ENCODE data around the gene MED9.

The MED9 gene

DNA sequence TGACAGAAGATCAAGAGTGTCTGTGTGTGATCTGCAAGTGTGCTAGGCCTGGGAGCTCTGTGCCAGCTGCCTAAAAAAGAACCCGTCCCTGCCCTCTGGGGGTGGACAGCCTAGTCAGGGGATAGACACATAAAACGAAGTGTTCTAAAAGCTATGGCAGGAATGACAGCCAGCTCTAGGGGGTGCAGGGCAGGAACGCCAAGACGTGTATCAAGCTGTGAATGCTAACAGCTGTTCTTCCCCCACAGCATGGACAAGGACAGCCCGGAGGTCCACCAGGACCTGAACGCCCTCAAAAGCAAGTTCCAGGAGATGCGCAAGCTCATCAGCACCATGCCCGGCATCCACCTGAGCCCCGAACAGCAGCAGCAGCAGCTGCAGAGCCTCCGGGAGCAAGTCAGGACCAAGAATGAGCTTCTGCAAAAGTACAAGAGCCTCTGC, 14.3 kb downstream of the MED9 start:
- no peak for DNase-seq (ENCODE audit: insufficient read length, low spot score)
- no peak for FAIRE-seq
- no peak for TF ChIP-seq POLR2A (IDR thresholded peaks at IDR 0.05; ENCODE audit: low read depth, low read length)

DNA sequence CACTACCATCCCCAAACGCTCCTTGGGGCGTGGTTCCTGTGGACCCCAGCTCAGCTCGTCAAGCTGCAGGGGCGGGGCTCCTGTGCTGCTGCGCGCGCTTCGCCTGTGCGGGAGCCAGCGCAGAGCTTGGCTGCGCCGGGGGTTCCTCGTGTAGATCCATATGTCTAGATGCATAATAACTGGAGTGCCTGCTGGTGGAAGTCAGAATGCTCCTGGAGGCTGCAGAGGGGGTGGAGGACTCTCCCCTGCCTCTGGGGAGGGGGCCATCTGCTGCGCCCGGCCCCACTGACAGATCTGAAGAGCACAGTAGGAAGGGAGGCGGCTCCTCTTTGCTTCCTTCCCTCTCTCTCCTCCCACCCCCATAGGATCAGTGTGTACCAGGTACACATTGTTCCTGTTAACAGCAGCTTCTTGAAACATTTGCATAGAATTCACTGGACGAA, 14.8 kb downstream of the MED9 start:
- FAIRE-seq: no peak
- DNase-seq (ENCODE audit: insufficient read length, low spot score): no peak
- TF ChIP-seq POLR2A (IDR thresholded peaks at IDR 0.05; ENCODE audit: low read depth, low read length): no peak

DNA sequence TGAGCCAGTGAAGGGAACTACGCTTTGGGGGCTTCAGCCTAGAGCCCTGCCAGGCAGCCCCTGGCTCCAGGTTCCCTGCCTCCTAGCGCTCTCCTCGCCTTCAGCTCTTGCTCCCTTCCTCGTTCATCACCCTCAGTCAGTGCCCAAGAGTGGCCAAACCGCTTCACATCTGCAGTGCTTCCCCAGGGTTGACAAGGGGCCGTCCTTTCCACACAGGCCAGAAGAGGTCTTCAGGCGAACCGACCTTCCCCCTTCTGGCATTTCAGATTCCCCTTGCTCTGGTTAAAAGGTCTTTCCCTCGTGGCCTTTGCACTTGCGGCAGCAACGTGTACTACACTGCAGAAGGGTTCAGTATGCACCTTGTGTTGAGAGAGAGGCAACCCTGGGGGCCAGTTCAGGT, 15.3 kb downstream of the MED9 start:
- FAIRE-seq (no peak), DNase-seq (ENCODE audit: insufficient read length, low spot score) (no peak)
- TF ChIP-seq POLR2A (IDR thresholded peaks at IDR 0.05; ENCODE audit: low read depth, low read length): no peak

DNA sequence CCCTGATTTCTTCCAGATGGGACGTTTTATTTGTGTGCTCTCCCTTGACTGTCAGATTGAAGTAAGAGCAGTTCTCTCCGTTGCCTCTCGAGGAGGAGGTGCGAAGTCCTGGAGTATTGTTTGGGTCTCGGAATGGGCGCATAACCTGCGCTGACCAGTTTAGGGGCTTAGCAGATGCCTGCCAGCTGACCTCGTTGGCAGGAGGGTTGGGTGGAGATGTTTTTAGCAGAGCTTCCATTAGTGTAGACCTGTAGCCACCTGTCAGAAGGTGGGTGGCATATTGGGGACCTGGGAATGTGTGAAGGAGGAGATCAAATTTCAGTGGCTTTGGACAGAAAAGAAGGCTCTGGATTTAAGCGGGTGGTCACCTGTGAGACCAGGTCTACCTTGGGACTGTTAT, 15.8 kb downstream of the MED9 start:
- no peak for DNase-seq (ENCODE audit: insufficient read length, low spot score)
- no peak for TF ChIP-seq POLR2A (IDR thresholded peaks at IDR 0.05; ENCODE audit: low read depth, low read length)
- no peak for FAIRE-seq

DNA sequence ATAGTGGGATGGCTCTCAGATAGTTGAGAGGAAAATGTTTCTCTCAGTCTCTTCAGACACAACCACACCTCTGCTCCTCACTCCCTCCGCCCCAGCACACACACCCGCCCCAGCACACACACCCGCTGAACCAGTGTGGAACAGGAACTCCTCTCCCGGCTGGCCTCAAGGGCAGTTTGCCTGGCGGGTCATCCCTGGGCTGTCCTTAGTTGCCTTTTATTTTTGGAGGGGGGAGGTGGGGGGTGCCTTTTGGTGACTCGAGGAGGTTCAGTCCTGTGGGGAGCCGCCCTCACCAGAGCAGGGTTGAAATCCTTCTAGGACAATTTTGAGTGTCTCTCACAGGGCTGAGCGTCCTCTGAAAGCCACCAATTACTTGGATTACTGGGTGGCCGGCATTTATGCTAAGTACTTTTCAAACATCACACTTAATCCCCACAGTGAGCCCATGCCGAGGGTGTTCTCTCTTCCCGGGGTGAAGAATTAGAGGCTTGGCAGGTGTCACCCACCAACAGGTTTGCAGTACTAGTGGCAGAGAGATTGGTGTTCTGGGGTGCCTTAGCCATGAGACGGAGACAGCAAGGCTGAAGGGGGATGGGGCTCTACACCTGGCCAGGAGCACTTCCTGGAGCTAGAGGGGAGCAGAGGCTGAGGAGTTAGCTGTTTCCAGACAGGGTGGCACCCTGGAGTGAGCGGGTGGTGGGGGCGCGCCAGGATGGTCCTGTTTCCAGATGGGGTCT, 16.6 kb downstream of the MED9 start:
- FAIRE-seq (no peak), DNase-seq (ENCODE audit: insufficient read length, low spot score) (no peak)
- no peak for TF ChIP-seq POLR2A (IDR thresholded peaks at IDR 0.05; ENCODE audit: low read depth, low read length)

DNA sequence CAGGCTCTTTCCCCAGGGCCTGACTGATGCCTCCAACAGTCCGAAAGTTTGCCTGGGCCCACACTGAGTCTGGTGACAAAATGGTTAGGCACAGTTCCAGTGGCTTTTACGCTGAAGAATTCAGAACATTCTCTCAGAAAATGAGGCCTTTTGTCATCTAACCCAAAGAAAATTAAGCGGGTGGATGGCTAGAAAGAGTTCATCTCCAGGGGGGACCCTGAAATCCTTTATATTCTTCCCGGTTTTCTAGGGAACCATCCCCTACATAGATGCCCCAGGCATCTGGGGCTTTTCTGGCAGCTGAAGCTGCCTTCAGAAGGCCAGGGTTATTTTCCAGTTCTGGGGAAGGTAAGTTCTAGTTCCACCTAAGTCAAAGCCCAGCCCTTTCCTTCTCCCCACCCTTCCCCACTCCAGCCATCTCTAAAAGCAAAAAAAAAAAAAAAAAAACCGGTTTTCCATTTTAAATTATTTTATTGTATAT, 17.2 kb downstream of the MED9 start:
- FAIRE-seq (no peak), DNase-seq (ENCODE audit: insufficient read length, low spot score) (no peak)
- TF ChIP-seq POLR2A (IDR thresholded peaks at IDR 0.05; ENCODE audit: low read depth, low read length): no peak

DNA sequence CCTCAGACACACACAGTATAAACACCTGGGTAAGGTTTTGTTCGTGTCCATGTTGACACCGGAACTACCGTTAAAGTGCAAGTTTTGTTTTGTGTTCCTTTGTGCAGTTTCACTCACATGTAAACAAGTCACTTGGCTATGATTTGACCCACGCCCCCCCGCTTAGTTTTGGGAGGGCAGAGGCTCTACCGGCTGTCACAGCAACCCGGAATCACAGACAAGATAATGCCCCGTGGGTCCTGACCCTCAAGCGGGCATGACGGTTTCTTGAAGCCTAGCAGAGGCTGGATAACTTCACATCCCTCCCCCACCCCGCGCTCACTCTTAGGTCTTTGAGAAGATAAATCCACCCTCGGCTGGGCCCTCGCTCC, 17.7 kb downstream of the MED9 start:
- no peak for FAIRE-seq
- no peak for DNase-seq (ENCODE audit: insufficient read length, low spot score)
- TF ChIP-seq POLR2A (IDR thresholded peaks at IDR 0.05; ENCODE audit: low read depth, low read length): no peak

DNA sequence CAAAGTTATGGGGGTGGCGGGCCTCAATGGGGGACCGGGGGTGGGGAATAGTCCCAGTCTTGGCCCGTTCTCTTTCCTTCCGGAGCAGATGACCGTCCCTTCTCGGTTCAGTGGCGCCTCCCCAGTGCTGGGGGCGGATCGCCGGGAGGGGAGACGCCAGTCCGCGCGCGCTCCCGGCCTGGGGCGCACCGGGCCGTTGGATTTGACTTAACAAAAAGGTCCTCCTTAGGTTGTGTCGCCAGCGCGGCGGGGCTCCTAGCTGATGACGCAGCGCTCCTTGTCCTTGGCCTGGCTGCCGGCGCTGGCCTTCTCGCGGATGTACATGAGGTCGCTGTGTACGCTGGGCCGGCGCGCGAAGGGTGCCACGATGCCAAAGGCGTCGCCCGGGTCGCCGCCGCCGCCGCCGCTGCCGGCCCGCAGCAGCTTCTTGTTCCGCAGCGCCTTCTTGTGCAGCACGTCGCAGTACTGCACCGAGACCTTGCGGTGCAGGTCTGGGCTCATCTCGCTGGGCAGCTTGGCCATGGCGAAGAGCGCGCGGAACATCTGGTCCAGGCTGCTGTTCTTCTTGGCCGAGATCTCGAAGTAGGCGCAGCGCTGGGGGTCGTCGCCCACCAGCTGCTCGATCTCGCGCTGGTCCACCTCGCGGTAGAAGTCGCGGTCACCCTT, 18.2 kb downstream of the MED9 start:
- TF ChIP-seq POLR2A (IDR thresholded peaks at IDR 0.05; ENCODE audit: low read depth, low read length): no peak
- DNase-seq (ENCODE audit: insufficient read length, low spot score) (no peak), FAIRE-seq (no peak)

DNA sequence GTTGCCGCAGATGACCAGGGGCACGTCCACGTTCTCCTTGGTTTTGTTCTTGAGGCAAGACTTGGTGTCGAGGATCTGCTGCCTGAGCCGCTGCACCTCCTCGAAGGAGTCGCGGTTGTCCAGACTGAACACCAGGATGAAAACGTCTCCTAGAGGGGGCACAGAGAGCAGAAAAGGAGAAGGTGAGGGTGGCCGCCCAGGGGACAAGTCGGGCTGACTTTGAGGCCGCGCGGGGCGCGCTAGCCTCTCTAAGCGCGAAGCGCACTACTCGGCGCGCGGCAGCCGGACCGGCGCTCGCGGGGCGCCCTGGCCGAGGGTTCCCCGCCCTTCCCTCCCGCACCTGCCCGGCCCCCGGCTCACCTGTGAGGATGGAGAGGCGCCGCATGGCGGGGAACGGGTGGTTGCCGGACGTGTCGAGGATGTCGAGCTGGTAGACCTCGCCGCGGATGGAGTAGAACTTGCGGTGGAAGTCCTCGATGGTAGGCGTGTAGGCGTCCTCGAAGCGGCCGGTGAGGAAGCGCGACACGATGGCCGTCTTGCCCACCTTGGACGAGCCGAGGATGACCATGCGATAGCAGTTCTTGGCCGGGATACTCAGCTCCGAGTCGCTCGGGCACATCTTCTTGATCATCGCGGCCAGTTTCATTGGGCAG, 18.9 kb downstream of the MED9 start:
- FAIRE-seq (no peak), DNase-seq (ENCODE audit: insufficient read length, low spot score) (no peak)

DNA sequence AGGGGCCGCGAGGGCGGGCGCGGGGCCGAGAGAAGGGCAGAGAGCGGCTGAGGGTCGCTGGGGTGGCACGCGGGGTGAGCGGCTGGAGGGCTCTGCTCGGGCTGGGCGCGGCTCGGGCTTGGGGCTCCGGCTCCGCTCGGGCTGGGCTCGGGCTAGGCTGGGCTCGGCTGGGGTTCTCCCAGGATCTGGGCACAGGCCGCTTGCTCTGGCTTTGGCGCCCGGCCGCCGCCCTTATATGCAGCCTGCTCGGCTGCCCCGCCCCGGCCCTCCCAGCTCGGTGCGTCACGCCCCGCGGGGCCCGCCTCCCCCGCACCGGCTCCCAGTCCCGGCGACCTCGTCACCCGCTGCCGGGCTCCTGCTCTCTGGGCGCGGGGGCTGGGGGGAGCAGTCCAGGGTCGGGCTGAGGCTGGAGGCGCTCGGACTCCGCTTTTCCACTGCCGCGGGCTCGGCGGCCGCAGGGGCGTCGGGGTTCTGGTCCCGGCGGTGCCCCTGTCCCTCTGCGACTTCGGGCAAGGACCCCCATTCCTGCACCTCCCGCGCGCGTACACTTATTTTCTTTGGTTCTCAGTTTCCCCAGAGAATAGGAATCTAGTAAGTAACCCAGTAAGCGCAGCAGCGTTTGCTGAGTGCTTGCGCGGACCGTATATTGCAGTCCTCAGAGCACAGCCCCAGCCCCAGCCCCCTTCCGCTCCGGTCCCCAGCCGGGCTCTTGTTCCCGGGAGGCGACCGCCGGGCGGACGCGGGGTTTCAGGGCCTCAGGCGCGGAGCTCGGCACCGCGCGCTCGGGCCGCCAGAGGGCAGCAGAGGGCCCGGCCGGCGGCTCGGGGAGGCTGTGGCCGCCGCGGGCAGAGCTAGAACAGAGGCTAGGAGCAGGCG, 19.6 kb downstream of the MED9 start, which contains the start of gene RASD1:
Gene RASD1, minus strand, starts transcription at position 207 of the 876 bp plus-strand sequence. CDS start 214 bp downstream, outside the sequence.
- FAIRE-seq: no peak
- peak; percentile 95 for DNase-seq (ENCODE audit: insufficient read length, low spot score)
- TF ChIP-seq POLR2A (IDR thresholded peaks at IDR 0.05; ENCODE audit: low read depth, low read length): peak; percentile 56; the same call in 1 of the 2 replicates

More for the DNA sequence above, 18.9 kb downstream of the MED9 start:
- no peak for TF ChIP-seq POLR2A (IDR thresholded peaks at IDR 0.05; ENCODE audit: low read depth, low read length)

DNA sequence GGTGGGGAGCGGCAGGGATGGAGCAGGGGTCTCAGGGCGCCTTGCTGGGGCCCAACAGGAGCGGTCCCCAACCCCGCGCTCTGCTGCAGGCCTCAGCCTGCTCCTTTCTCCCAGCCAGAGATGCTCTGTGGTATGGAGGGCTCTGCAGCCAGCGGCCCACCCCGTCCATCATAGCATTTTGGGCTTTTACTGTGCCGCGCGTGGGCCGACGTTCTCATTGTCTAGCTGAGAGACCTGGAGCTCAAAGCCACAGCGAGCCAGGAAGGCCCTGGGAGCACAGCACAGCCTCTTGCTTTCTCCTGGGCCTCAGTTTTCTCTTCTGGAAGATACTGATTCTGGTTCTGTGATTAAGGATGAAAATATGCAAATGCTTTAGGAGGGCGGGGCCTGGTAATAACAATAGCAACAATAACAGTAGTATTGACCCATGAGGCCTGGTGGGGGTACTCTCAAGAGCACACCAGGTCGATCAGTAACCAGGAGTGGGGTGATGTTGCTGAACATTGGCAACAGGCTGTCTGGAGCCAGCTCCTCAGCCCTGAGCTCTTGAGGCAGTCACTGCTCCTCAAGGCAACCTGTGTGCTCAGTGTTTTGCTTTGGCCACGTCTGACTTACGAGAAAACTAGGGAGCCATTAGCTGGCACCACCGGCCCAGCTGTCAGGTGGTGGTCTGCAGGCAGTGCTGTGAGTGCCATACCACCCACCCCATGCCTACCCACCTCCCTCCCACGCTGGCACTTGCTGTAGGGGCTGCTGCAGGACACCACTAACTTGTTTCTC, 20.5 kb downstream of the MED9 start:
- DNase-seq (ENCODE audit: insufficient read length, low spot score): no peak
- TF ChIP-seq POLR2A (IDR thresholded peaks at IDR 0.05; ENCODE audit: low read depth, low read length): no peak
- no peak for FAIRE-seq

DNA sequence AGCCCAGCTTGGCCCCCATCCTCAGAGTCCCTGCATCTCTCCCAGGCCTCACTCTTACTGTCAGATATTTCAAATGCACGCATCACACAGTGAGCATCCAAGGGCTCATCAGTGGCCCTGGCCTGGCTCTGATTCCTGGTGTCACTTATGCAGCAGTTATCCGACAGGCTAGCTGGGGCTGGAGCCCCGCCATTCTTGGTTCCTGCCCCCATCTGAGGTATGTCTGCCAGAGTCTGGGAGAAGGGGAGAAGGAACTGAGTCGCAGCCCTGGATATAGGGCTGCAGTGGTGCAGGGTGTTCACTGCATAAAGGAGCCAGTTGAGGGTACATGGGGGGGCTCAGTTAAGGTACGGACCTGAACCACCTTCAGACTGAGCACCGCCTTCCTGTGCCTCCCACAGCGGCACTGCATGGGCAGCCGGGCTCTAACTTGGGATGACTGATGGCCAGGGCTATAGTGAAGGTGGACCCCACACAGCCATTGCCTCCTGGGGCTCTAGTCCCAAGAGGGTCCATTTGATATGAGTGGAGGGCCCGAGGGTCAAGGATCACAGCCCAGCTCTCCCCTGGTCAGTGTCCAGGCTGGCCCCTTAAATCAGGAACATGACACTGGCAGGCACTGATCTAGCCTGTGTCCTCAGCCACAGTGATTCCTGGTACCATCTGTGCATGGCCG, 21.2 kb downstream of the MED9 start:
- DNase-seq (ENCODE audit: insufficient read length, low spot score) (no peak), FAIRE-seq (no peak)
- TF ChIP-seq POLR2A (IDR thresholded peaks at IDR 0.05; ENCODE audit: low read depth, low read length): no peak

All from H54 (cell line).